ENCODE results near the gene GTF3C2. TPM values are rescaled to one million over a fixed set of nuclear protein-coding genes. Genes with fewer than 3 reads are reported as not detected.
"Not testable (repeated sequence)": the region's sequence is repeated elsewhere in the genome, so short reads cannot be mapped to it uniquely, and the experiment has no call there.

The GTF3C2 gene
- total RNA-seq, 1 donor from 2014 or later = 31.8 TPM

GRCh38 chr2:27322301-27322765 lies 34.2 kb downstream of the GTF3C2 start:
- DNase-seq (ENCODE audit: low spot score) = no peak

GRCh38 chr2:27320958-27321543 lies 35.5 kb downstream of the GTF3C2 start:
- peak; percentile 20 for DNase-seq (ENCODE audit: low spot score)

GRCh38 chr2:27319839-27320238 lies 36.7 kb downstream of the GTF3C2 start:
- DNase-seq (ENCODE audit: low spot score) = not testable (repeated sequence)

- DNase-seq (ENCODE audit: low spot score) = no peak
Observed at GRCh38 chr2:27316655-27317412, 39.7 kb downstream of the GTF3C2 start.

GRCh38 chr2:27315122-27315521 lies 41.4 kb downstream of the GTF3C2 start:
- no peak for DNase-seq (ENCODE audit: low spot score)

GRCh38 chr2:27314709-27315108 lies 41.9 kb downstream of the GTF3C2 start:
- no peak for DNase-seq (ENCODE audit: low spot score)

GRCh38 chr2:27313882-27314645 lies 42.5 kb downstream of the GTF3C2 start:
- no peak for DNase-seq (ENCODE audit: low spot score)

GRCh38 chr2:27312152-27312551 lies 44.4 kb downstream of the GTF3C2 start:
- no peak for DNase-seq (ENCODE audit: low spot score)

GRCh38 chr2:27309651-27310050 lies 46.9 kb downstream of the GTF3C2 start:
- no peak for DNase-seq (ENCODE audit: low spot score)

- peak; percentile 58 for DNase-seq (ENCODE audit: low spot score)
Observed at GRCh38 chr2:27308359-27308881, 48.1 kb downstream of the GTF3C2 start, which contains the start of gene UCN. TSS of gene UCN (minus strand) at chr2:27308445. CDS start at chr2:27307895, 550 bp downstream.

GRCh38 chr2:27307545-27308358 lies 48.8 kb downstream of the GTF3C2 start:
- no peak for DNase-seq (ENCODE audit: low spot score)

GRCh38 chr2:27307287-27307544 lies 49.3 kb downstream of the GTF3C2 start:
- no peak for DNase-seq (ENCODE audit: low spot score)

- no peak for DNase-seq (ENCODE audit: low spot score)
Observed at GRCh38 chr2:27306573-27307286, 49.8 kb downstream of the GTF3C2 start.

- no peak for DNase-seq (ENCODE audit: low spot score)
Observed at GRCh38 chr2:27306136-27306535, 50.4 kb downstream of the GTF3C2 start.

GRCh38 chr2:27305516-27305915 lies 51.0 kb downstream of the GTF3C2 start:
- DNase-seq (ENCODE audit: low spot score) = no peak

- DNase-seq (ENCODE audit: low spot score) = no peak
Observed at GRCh38 chr2:27304488-27305240, 51.9 kb downstream of the GTF3C2 start.

GRCh38 chr2:27303093-27304025 lies 53.2 kb downstream of the GTF3C2 start:
- DNase-seq (ENCODE audit: low spot score) = peak; percentile 62

- not testable (repeated sequence) for DNase-seq (ENCODE audit: low spot score)
Observed at GRCh38 chr2:27300606-27301005, 56.0 kb downstream of the GTF3C2 start.

Data from umbilical cord (tissue), 2 donors.